K562 (cell line): ENCODE data around the gene CLEC4F. TPM values are rescaled to one million over a fixed set of nuclear protein-coding genes. Genes with fewer than 3 reads are reported as not detected.

Experiments
- ATAC-seq: fragments of 200-7000 bp; cut with Tn5 transposase; 3 replicates; pipeline ENCODE4 v1.9.1; 2020; ENCODE audit warnings: moderate library complexity
- BruUV-seq: library from RNA; stranded (reverse); fragments of 400-500 nt; replicated peaks from 2 replicates; lab custom pipeline; 2021; lab: Mats Ljungman, UMichigan
- CTCF ChIA-PET: fragments of 300-600 bp; formaldehyde crosslinking; extraction: SDS; loops from one replicate; lab custom pipeline; 2021; ENCODE audit warnings: low intra/inter-chr PET ratio; lab: Yijun Ruan, JAX
- POLR2A ChIA-PET: fragments of 300-600, 350-650 bp; sonication (Branson Sonifier 250); formaldehyde crosslinking; extraction: SDS; loops from one replicate; lab custom pipeline; 2021; ENCODE audit warnings: antibody characterized with exemption, inconsistent platforms; lab: Yijun Ruan, JAX
- DNase-seq, 4 experiments: peaks; one replicate each; pipeline versions ENCODE4 v3.0.0 to v3.0.0-alpha.2; 2011 to 2018; ENCODE audit warnings: low spot score in 3 of 4, mixed read lengths in 3 of 4; ENCODE audit errors: extremely low read depth in 1 of 4
- FAIRE-seq: peaks from 2 replicates; lab custom pipeline; 2011; peaks lifted over from hg19 to GRCh38; lab: Jason Lieb, UNC
- H2AFZ ChIP-seq: 2 replicates; pipeline ENCODE4 v1.6.0; 2011; ENCODE audit warnings: low read depth, low read length, control low read depth, inconsistent platforms
- H3K27ac ChIP-seq: fragments of 200-600 bp; 3 replicates; pipeline ENCODE4 v1.8.0; 2011; ENCODE audit warnings: low read depth, mild to moderate bottlenecking, control low read depth, inconsistent platforms, low read length, moderate library complexity, mixed read lengths; ENCODE audit errors: extremely low read depth
- H3K27me3 ChIP-seq, 2 experiments: fragments of 300-600 bp in 1 of 2; 2 replicates in 1 of 2; 3 replicates in 1 of 2; pipeline versions ENCODE4 v1.6.0 to v1.8.0; 2011; ENCODE audit warnings: inconsistent platforms in 2 of 2, low read length in 2 of 2, mild to moderate bottlenecking in 1 of 2, mixed read lengths in 1 of 2, moderate library complexity in 1 of 2; ENCODE audit not compliant: control insufficient read depth in 2 of 2, insufficient read depth in 2 of 2
- H3K36me3 ChIP-seq: fragments of 300-600 bp; 3 replicates; pipeline ENCODE4 v1.8.0; 2011; ENCODE audit warnings: mild to moderate bottlenecking, low read length, inconsistent platforms; ENCODE audit not compliant: control insufficient read depth, insufficient read depth
- H3K4me1 ChIP-seq, 2 experiments: fragments of 200-600 bp in 1 of 2; replicated peaks in 1 of 2; 2 replicates in 1 of 2; 3 replicates in 1 of 2; pipeline versions ENCODE4 v1.5.1 to v1.8.0; 2011; ENCODE audit warnings: inconsistent platforms in 2 of 2, low read length in 2 of 2, mild to moderate bottlenecking in 1 of 2, mixed read lengths in 1 of 2, moderate library complexity in 1 of 2; ENCODE audit not compliant: control insufficient read depth in 2 of 2, insufficient read depth in 2 of 2
- H3K4me2 ChIP-seq: 2 replicates; pipeline ENCODE4 v1.6.1; 2011; ENCODE audit warnings: low read length, control low read depth, inconsistent platforms, mixed read lengths; ENCODE audit not compliant: insufficient read depth
- H3K4me3 ChIP-seq: fragments of 200-600 bp; sonication (generic), shearing (Covaris generic); 2 replicates; pipeline ENCODE4 v1.5.1; 2016; ENCODE audit warnings: control low read depth, inconsistent platforms
- H3K79me2 ChIP-seq: fragments of 200-600 bp; 3 replicates; pipeline ENCODE4 v1.8.0; 2011; ENCODE audit warnings: low read length, inconsistent platforms; ENCODE audit not compliant: control insufficient read depth, insufficient read depth
- H3K9ac ChIP-seq, 2 experiments: 2 replicates each; pipeline versions ENCODE4 v1.6.0 to v1.6.1; 2011; ENCODE audit warnings: low read depth in 2 of 2, low read length in 2 of 2, control low read depth in 1 of 2, inconsistent platforms in 1 of 2, mild to moderate bottlenecking in 1 of 2, mixed read lengths in 1 of 2; ENCODE audit not compliant: insufficient read depth in 1 of 2
- H3K9me1 ChIP-seq: one replicate; pipeline ENCODE4 v1.6.0; 2011; ENCODE audit warnings: inconsistent platforms, mild to moderate bottlenecking, low read length, moderate library complexity; ENCODE audit not compliant: control insufficient read depth, insufficient read depth
- H3K9me3 ChIP-seq: replicated peaks from 2 replicates; pipeline ENCODE4 v1.5.1; 2011; ENCODE audit warnings: low read depth, low read length, inconsistent platforms; ENCODE audit not compliant: control insufficient read depth, insufficient read depth
- H4K20me1 ChIP-seq: replicated peaks from 2 replicates; pipeline ENCODE4 v1.6.1; 2011; ENCODE audit warnings: low read length, inconsistent platforms, mixed read lengths; ENCODE audit not compliant: control insufficient read depth, insufficient read depth
- CEBPB ChIP-seq: fragments of 450-650 bp; IDR thresholded peaks from 2 replicates; pipeline ENCODE4 v1.6.1; 2016; ENCODE audit warnings: missing genetic modification characterization, missing compliant biosample characterization
- DACH1 ChIP-seq: fragments of 450-650 bp; IDR thresholded peaks from 2 replicates; pipeline ENCODE4 v1.6.1; 2018; ENCODE audit not compliant: partially characterized antibody
- DEAF1 ChIP-seq: fragments of 450-650 bp; formaldehyde crosslinking; IDR thresholded peaks from 2 replicates; pipeline ENCODE4 v1.4.0; 2020; ENCODE audit warnings: mild to moderate bottlenecking, moderate library complexity
- EGR1 ChIP-seq: fragments of 450-650 bp; conservative IDR thresholded peaks from 2 replicates; pipeline ENCODE4 v1.6.1; 2017; ENCODE audit warnings: mild to moderate bottlenecking
- EWSR1 ChIP-seq: fragments of 450-650 bp; IDR thresholded peaks from 2 replicates; pipeline ENCODE4 v1.6.1; 2018; ENCODE audit warnings: borderline replicate concordance, mild to moderate bottlenecking, low read depth, moderate library complexity; ENCODE audit not compliant: partially characterized antibody
- HMGN3 ChIP-seq: IDR thresholded peaks from 2 replicates; pipeline ENCODE4 v1.6.1; 2011; ENCODE audit warnings: borderline replicate concordance, low read depth, mild to moderate bottlenecking, mixed read lengths, low read length; ENCODE audit not compliant: insufficient read length; ENCODE audit errors: extremely low read depth
- KAT2B ChIP-seq: IDR thresholded peaks from one replicate; pipeline ENCODE4 v1.6.1; 2012; ENCODE audit warnings: low read depth, mild to moderate bottlenecking, control low read depth, inconsistent platforms, low read length, moderate library complexity
- MLX ChIP-seq, 2 experiments: fragments of 450-650 bp in 1 of 2; sonication (generic) in 1 of 2; formaldehyde crosslinking; conservative IDR thresholded peaks; 2 replicates each; pipeline versions ENCODE4 v1.4.0 to v1.8.1; 2020 to 2022; ENCODE audit warnings: mild to moderate bottlenecking in 1 of 2, missing genetic modification reagents in 1 of 2
- NR2C2 ChIP-seq, 2 experiments: fragments of 200-800 bp in 1 of 2; sonication (Bioruptor generic) in 1 of 2; sonication (generic) in 1 of 2; formaldehyde crosslinking in 1 of 2; IDR thresholded peaks; 2 replicates each; pipeline versions ENCODE4 v1.6.1 to v1.8.0; 2016 to 2022; ENCODE audit warnings: mild to moderate bottlenecking in 1 of 2, missing compliant biosample characterization in 1 of 2, missing genetic modification characterization in 1 of 2, missing genetic modification reagents in 1 of 2
- OTX1 ChIP-seq: fragments of 450-650 bp; formaldehyde crosslinking; IDR thresholded peaks from 2 replicates; pipeline ENCODE4 v1.4.0; 2022; ENCODE audit warnings: mild to moderate bottlenecking
- SMAD1 ChIP-seq: fragments of 150-350 bp; IDR thresholded peaks from 2 replicates; pipeline ENCODE4 v1.6.1; 2014; ENCODE audit warnings: low read length, low read depth; ENCODE audit not compliant: partially characterized antibody
- SMAD2 ChIP-seq: fragments of 150-350 bp; IDR thresholded peaks from 2 replicates; pipeline ENCODE4 v1.6.1; 2014; ENCODE audit warnings: low read depth, mild to moderate bottlenecking, low read length
- TCFL5 ChIP-seq: fragments of 250-450 bp; sonication (Bioruptor Pico); conservative IDR thresholded peaks from 2 replicates; pipeline ENCODE4 v1.6.1; 2021; ENCODE audit warnings: mild to moderate bottlenecking, moderate library complexity, matching md5 sums
- ZNF584 ChIP-seq: fragments of 200-800 bp; sonication (Bioruptor generic); IDR thresholded peaks from 2 replicates; pipeline ENCODE4 v1.6.1; 2016; ENCODE audit warnings: low read depth, mild to moderate bottlenecking, missing genetic modification characterization, missing compliant biosample characterization
- ZNF79 ChIP-seq: fragments of 250-450 bp; sonication (Bioruptor Pico); IDR thresholded peaks from 2 replicates; pipeline ENCODE4 v1.4.0; 2020; ENCODE audit warnings: low read depth, mild to moderate bottlenecking, moderate library complexity
- WGBS: fragments of 100-300 bp; shearing (Covaris generic); methylation state at CpG from one replicate; pipeline ENCODE4 v1.1.6; 2016; ENCODE audit warnings: low coverage, mixed read lengths; ENCODE audit not compliant: insufficient coverage; ENCODE audit errors: missing lambda C conversion rate; 5-methylcytosine and 5-hydroxymethylcytosine counted together
- in situ Hi-C: fragments of 300-500 bp; cut with MboI; formaldehyde crosslinking; loops from 4 replicates; pipeline ENCODE4 v1.15.0; 2018; ENCODE audit warnings: inconsistent platforms, mixed read lengths
- intact Hi-C: fragments of 100-400 bp; cut with micrococcal nuclease; formaldehyde crosslinking; loops from 2 replicates; pipeline ENCODE4 v1.14.2; 2022
- polyA plus RNA-seq, 8 experiments: library from polyadenylated mRNA; depleted of rRNA in 4 of 8; stranded (reverse) in 5 of 8; unstranded in 3 of 8; fragments of >200 nt; fragmentation: Nextera tagmentation in 2 of 8; fragmentation: Illumina TruSeq in 1 of 8; extraction: Ambion mirVana in 2 of 8; extraction: Trizol in 1 of 8; gene quantifications; 2 replicates each; pipeline versions ENCODE4 v1.2.1 to v1.2.3, GENCODE V29; 2011 to 2014; ENCODE audit warnings: inconsistent platforms in 1 of 8, missing spikeins in 1 of 8
- total RNA-seq, 7 experiments: library from RNA; depleted of rRNA in 6 of 7; stranded (reverse); fragments of >200 nt in 6 of 7; fragmentation: Illumina TruSeq in 2 of 7; extraction: Trizol in 2 of 7; gene quantifications; 2 replicates each; pipeline versions ENCODE4 v1.2.1 to v1.2.3, GENCODE V29; 2011 to 2021; ENCODE audit warnings: low replicate concordance in 1 of 7

Gene CLEC4F
- total and polyA plus RNA-seq, 9 of the 15 experiments (the other 6 are each of a cell fraction or from before 2014, with no cell fraction given) = not detected

- POLR2A ChIA-PET = no interaction called here
- Histone ChIP-seq H3K27me3 (peaks cover 24 to 42% of the 10 kb centered on the region in 2 experiments), H4K20me1 (no peaks in the 10 kb centered on the region), H3K4me1 (no peaks in the 10 kb centered on the region; a peak in 1 of 5 replicates)
- intact Hi-C loops = no loop called here
- TF ChIP-seq EGR1 (no peak), TCFL5 (CRISPR knock-in tag) (no peak), DEAF1 (CRISPR knock-in tag) (no peak), EWSR1 (no peak), DACH1 (no peak), SMAD1 (no peak), ZNF79 (no peak), SMAD2 (no peak), OTX1 (no peak), KAT2B (no peak), ZNF584 (CRISPR knock-in tag) (no peak), MLX (CRISPR knock-in tag; conservative IDR thresholded peaks at IDR 0.05) (no peak), CEBPB (tag) (no peak), NR2C2 (CRISPR knock-in tag; IDR thresholded peaks at IDR 0.05) (no peak), NR2C2 (tag; IDR thresholded peaks at IDR 0.05) (no peak), HMGN3 (no peak)
- TF ChIP-seq, all 486 proteins: peak for 0
- Histone ChIP-seq H2AFZ (no peak overlapping the region), H3K36me3 (no peaks in the 10 kb centered on the region), H3K9me3 (no peaks in the 10 kb centered on the region), H3K4me2 (no peak overlapping the region), H3K4me3 (no peak overlapping the region), H3K9me1 (no peaks in the 10 kb centered on the region), H3K27ac (no peak overlapping the region), H3K79me2 (no peaks in the 10 kb centered on the region), H3K9ac (no peak overlapping the region)
- CTCF ChIA-PET = interaction anchor here (0.6 kb wide), 1 partner anchor 353 kb away, joined by 3 read pairs; no protein-coding TSS in a partner anchor
- FAIRE-seq = no peak
- WGBS = 0% methylated on average over 5 of the region's 5 CpGs
- in situ Hi-C loops = no loop called here
- no peak for ATAC-seq
- no peak for DNase-seq
- BruUV-seq = no TSS peak
Measured at GRCh38 chr2:70828115-70828514, 7.7 kb upstream of the CLEC4F start.
